Panc1 (cell line): ENCODE data around the gene CYGB. TPM values are rescaled to one million over a fixed set of nuclear protein-coding genes. Genes with fewer than 3 reads are reported as not detected.

Experiments
- ATAC-seq: fragments of 200-7000 bp; cut with Tn5 transposase; 2 replicates; pipeline ENCODE4 v1.9.1; 2020; ENCODE audit warnings: mild to moderate bottlenecking, moderate library complexity
- BruUV-seq: library from RNA; stranded (reverse); fragments of 400-500 nt; replicated peaks from 2 replicates; lab custom pipeline; 2021; lab: Mats Ljungman, UMichigan
- CTCF ChIA-PET: fragments of 300-600 bp; sonication (Branson Sonifier 250); formaldehyde crosslinking; loops from one replicate; lab custom pipeline; 2022; ENCODE audit warnings: antibody characterized with exemption; lab: Charles Lee
- POLR2A ChIA-PET: fragments of 300-600 bp; sonication (Branson Sonifier 250); formaldehyde crosslinking; loops from one replicate; lab custom pipeline; 2022; ENCODE audit warnings: antibody characterized with exemption; lab: Charles Lee
- DNase-seq: peaks from one replicate; pipeline ENCODE4 v3.0.0-alpha.2; 2010; ENCODE audit warnings: low read depth, low spot score
- H3K27ac ChIP-seq: 2 replicates; pipeline ENCODE4 v1.5.1; 2011; ENCODE audit warnings: mild to moderate bottlenecking, low read length, inconsistent platforms
- H3K27me3 ChIP-seq: fragments of 200-500 bp; sonication (Bioruptor generic); 2 replicates; pipeline ENCODE4 v1.6.0; 2014; ENCODE audit warnings: low read length, inconsistent platforms; ENCODE audit not compliant: control insufficient read depth, insufficient read depth
- H3K36me3 ChIP-seq: fragments of 200-500 bp; sonication (Bioruptor generic); 2 replicates; pipeline ENCODE4 v1.5.1; 2014; ENCODE audit warnings: inconsistent platforms, mild to moderate bottlenecking, low read length, moderate library complexity; ENCODE audit not compliant: control insufficient read depth, insufficient read depth
- H3K4me1 ChIP-seq: 2 replicates; pipeline ENCODE4 v1.5.1; 2011; ENCODE audit warnings: inconsistent platforms, mild to moderate bottlenecking, low read length, moderate library complexity; ENCODE audit not compliant: control insufficient read depth, insufficient read depth
- H3K4me3 ChIP-seq, 2 experiments: 2 replicates each; pipeline ENCODE4 v1.5.1; 2011 to 2012; ENCODE audit warnings: low read depth in 2 of 2, low read length in 2 of 2, mild to moderate bottlenecking in 2 of 2, inconsistent platforms in 1 of 2, moderate library complexity in 1 of 2
- H3K9me3 ChIP-seq: fragments of 200-500 bp; sonication (Bioruptor generic); 2 replicates; pipeline ENCODE4 v1.5.1; 2014; ENCODE audit warnings: low read depth, mild to moderate bottlenecking, inconsistent platforms, low read length, moderate library complexity; ENCODE audit not compliant: control insufficient read depth, insufficient read depth
- POLR2AphosphoS5 ChIP-seq: IDR thresholded peaks from 2 replicates; pipeline ENCODE4 v1.6.1; 2012; ENCODE audit warnings: mild to moderate bottlenecking, low read depth, low read length, moderate library complexity
- SIN3A ChIP-seq: IDR thresholded peaks from 2 replicates; pipeline ENCODE4 v1.6.1; 2012; ENCODE audit warnings: low read depth, mild to moderate bottlenecking, low read length, moderate library complexity, borderline replicate concordance; ENCODE audit not compliant: insufficient read depth
- TCF7L2 ChIP-seq: IDR thresholded peaks from 2 replicates; pipeline ENCODE4 v1.6.1; 2011; ENCODE audit warnings: mild to moderate bottlenecking, low read depth, low read length, inconsistent platforms
- in situ Hi-C: cut with HindIII; loops from 2 replicates; pipeline ENCODE4 v1.10.0; 2016; ENCODE audit warnings: low sequenced_read_pairs, low pct_unique_long_range_greater_than_20kb
- intact Hi-C: fragments of 100-400 bp; cut with micrococcal nuclease; formaldehyde crosslinking; loops from one replicate; pipeline ENCODE4 v1.10.0; 2022; ENCODE audit not compliant: unreplicated experiment
- total RNA-seq: library from RNA; stranded (reverse); gene quantifications from one replicate; pipeline ENCODE4 v1.2.1, GENCODE V29; 2021; ENCODE audit not compliant: unreplicated experiment
- TF ChIP-seq, protein P1 (sequence below): fragments of 450-650 bp; IDR thresholded peaks from 2 replicates; pipeline ENCODE4 v1.5.1; 2017; ENCODE audit warnings: mild to moderate bottlenecking
- TF ChIP-seq, protein P2 (sequence below), 2 experiments: IDR thresholded peaks; 2 replicates each; pipeline ENCODE4 v1.6.1; 2011 to 2012; ENCODE audit warnings: low read depth in 2 of 2, control low read depth in 1 of 2, low read length in 1 of 2, mild to moderate bottlenecking in 1 of 2, moderate library complexity in 1 of 2; ENCODE audit not compliant: insufficient read depth in 1 of 2

The CYGB gene
- total RNA-seq, 1 experiment from 2014 or later: 6.0 TPM

DNA sequence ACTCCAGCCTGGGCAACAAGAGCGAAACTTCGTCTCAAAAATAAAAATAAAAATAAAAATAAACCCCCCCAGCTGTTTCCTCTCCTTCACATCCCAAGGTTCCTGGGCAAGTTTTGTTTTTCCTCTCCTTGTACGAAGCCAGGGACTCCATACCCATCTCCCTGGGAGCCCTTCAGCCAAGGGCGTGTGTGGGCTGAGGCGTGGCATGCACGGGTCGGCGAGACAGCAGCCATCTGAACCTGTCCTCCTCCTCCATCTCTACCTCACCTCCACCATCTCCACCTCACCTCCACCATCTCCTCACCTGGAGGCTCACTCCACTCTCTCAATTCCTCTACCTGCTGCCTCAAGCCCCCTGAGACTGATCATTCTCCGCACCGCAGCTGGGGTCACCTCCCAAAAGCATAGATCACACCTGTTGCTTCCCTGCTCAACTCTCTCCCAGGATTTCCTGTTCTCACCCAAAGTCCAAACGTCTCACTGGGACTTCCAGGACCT is 53.2 kb downstream of the CYGB start:
- intact Hi-C loops: no loop called here
- no peak for ATAC-seq

DNA sequence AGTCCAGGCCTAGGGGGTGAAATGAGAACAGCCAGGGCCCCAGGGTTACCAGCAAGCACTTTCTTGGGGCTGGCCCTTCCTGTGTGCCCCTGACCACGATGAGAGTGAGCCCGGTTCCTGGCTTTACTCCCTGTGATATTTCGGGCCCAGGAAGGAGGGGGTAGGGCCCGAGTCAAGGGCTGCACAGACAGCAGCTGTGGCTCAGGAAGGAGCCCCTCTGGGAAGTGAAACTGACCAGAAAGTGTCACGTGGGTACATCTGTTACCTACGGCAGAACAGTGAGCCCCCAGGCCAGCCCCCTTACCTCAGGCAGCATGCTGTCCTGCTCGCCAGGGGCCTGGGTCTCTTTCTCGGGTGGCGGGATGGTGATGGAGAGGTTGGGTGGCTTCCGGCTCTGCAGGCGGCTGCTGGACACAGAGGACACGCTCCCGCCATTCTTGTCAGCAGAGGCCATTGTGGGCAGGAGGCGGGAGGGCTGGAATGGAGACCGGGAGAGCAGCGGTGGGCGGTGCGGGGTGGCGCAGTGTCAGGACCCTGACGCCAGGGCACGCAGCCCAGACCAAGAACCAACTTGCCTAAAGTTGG is 56.3 kb downstream of the CYGB start:
- no peak for TF ChIP-seq TCF7L2
- TF ChIP-seq SIN3A: no peak
- TF ChIP-seq, protein P1, sequence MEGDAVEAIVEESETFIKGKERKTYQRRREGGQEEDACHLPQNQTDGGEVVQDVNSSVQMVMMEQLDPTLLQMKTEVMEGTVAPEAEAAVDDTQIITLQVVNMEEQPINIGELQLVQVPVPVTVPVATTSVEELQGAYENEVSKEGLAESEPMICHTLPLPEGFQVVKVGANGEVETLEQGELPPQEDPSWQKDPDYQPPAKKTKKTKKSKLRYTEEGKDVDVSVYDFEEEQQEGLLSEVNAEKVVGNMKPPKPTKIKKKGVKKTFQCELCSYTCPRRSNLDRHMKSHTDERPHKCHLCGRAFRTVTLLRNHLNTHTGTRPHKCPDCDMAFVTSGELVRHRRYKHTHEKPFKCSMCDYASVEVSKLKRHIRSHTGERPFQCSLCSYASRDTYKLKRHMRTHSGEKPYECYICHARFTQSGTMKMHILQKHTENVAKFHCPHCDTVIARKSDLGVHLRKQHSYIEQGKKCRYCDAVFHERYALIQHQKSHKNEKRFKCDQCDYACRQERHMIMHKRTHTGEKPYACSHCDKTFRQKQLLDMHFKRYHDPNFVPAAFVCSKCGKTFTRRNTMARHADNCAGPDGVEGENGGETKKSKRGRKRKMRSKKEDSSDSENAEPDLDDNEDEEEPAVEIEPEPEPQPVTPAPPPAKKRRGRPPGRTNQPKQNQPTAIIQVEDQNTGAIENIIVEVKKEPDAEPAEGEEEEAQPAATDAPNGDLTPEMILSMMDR: no peak
- TF ChIP-seq, protein P2, sequence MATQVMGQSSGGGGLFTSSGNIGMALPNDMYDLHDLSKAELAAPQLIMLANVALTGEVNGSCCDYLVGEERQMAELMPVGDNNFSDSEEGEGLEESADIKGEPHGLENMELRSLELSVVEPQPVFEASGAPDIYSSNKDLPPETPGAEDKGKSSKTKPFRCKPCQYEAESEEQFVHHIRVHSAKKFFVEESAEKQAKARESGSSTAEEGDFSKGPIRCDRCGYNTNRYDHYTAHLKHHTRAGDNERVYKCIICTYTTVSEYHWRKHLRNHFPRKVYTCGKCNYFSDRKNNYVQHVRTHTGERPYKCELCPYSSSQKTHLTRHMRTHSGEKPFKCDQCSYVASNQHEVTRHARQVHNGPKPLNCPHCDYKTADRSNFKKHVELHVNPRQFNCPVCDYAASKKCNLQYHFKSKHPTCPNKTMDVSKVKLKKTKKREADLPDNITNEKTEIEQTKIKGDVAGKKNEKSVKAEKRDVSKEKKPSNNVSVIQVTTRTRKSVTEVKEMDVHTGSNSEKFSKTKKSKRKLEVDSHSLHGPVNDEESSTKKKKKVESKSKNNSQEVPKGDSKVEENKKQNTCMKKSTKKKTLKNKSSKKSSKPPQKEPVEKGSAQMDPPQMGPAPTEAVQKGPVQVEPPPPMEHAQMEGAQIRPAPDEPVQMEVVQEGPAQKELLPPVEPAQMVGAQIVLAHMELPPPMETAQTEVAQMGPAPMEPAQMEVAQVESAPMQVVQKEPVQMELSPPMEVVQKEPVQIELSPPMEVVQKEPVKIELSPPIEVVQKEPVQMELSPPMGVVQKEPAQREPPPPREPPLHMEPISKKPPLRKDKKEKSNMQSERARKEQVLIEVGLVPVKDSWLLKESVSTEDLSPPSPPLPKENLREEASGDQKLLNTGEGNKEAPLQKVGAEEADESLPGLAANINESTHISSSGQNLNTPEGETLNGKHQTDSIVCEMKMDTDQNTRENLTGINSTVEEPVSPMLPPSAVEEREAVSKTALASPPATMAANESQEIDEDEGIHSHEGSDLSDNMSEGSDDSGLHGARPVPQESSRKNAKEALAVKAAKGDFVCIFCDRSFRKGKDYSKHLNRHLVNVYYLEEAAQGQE (IDR thresholded peaks at IDR 0.05; ENCODE audit: insufficient read depth in 1 of 2, low read depth in 2 of 2, low read length in 1 of 2): no peak
- TF ChIP-seq POLR2AphosphoS5: no peak
- no peaks in the 10 kb centered on the region for H3K9me3 ChIP-seq
- no peaks in the 10 kb centered on the region for H3K4me1 ChIP-seq
- no TSS peak for BruUV-seq
- intact Hi-C loops: no loop called here
- H3K4me3 ChIP-seq: no peak overlapping the region
- no peak for DNase-seq
- ChIA-PET POLR2A (no interaction called here), CTCF (interaction anchor here (0.7 kb wide), 1 partner anchor 14 kb away, joined by 4 read pairs; no protein-coding TSS in a partner anchor)
- H3K27ac ChIP-seq: no peak overlapping the region
- no peaks in the 10 kb centered on the region for H3K27me3 ChIP-seq
- no peak for ATAC-seq
- no peaks in the 10 kb centered on the region for H3K36me3 ChIP-seq
- in situ Hi-C loops: no loop called here

More for the DNA sequence above, 53.2 kb downstream of the CYGB start:
- Histone ChIP-seq H3K4me1 (no peaks in the 10 kb centered on the region), H3K4me3 (no peak overlapping the region), H3K9me3 (no peaks in the 10 kb centered on the region), H3K36me3 (no peaks in the 10 kb centered on the region), H3K27ac (no peak overlapping the region), H3K27me3 (no peaks in the 10 kb centered on the region)
- BruUV-seq: no TSS peak
- TF ChIP-seq POLR2AphosphoS5 (no peak), TCF7L2 (no peak), SIN3A (no peak)
- TF ChIP-seq, protein P2 (IDR thresholded peaks at IDR 0.05; ENCODE audit: insufficient read depth in 1 of 2, low read depth in 2 of 2, low read length in 1 of 2): no peak
- TF ChIP-seq, protein P1: no peak
- DNase-seq: no peak
- CTCF ChIA-PET: interaction anchor here (1.1 kb wide), 1 partner anchor 10 kb away, joined by 3 read pairs; no protein-coding TSS in a partner anchor
- POLR2A ChIA-PET: no interaction called here
- in situ Hi-C loops: no loop called here
